ENCODE data around the gene ARHGAP21. TPM values are rescaled to one million over a fixed set of nuclear protein-coding genes. Genes with fewer than 3 reads are reported as not detected.

ARHGAP21 gene
- total RNA-seq, 1 experiment from 2014 or later, result 64.2 TPM

DNA sequence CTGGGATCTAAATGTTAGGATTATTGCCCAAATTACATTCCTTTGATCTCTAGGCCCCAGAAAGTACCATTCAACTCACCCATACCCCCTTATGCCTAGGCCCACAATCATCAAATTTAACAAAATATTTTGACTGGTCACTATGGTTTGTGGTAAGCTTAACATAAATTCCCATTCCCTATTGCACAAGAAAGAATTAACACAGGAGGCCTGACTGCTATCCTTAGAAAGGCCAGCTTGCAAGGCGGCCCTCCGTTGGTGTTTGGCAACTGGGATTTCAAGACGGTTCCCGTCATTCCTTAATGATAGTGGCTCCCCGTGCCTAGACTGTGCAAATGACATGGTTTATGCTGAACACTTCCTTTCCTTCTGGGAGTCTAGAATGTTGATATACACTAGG lies 29.6 kb downstream of the ARHGAP21 start:
- Histone ChIP-seq H3K27ac (no peak overlapping the region), H3K4me3 (no peak overlapping the region), H3K9me3 (replicated peaks) (no peaks in the 10 kb centered on the region), H3K4me1 (replicated peaks) (0 out of 2 replicates have a peak, but pooled peaks cover 4% of the 10 kb centered on the region), H3K36me3 (no peaks in the 10 kb centered on the region), H3K27me3 (replicated peaks) (no peaks in the 10 kb centered on the region)
- DNase-seq (ENCODE audit: low read depth in 1 of 2, low spot score in 2 of 2), result no peak

- no peak for DNase-seq (ENCODE audit: low read depth in 1 of 2, low spot score in 2 of 2)
These were observed 32.6 kb downstream of the ARHGAP21 start for GRCh38 chr10:24690961-24691512.

GRCh38 chr10:24685958-24686540 lies 37.6 kb downstream of the ARHGAP21 start:
- no peak for DNase-seq (ENCODE audit: low read depth in 1 of 2, low spot score in 2 of 2)
- Histone ChIP-seq H3K4me3 (no peak overlapping the region), H3K27me3 (replicated peaks) (no peaks in the 10 kb centered on the region), H3K27ac (no peak overlapping the region), H3K4me1 (replicated peaks) (peaks cover 13% of the 10 kb centered on the region; the same call in 1 of the 2 replicates), H3K36me3 (no peaks in the 10 kb centered on the region), H3K9me3 (replicated peaks) (no peaks in the 10 kb centered on the region)

More at GRCh38 chr10:24690961-24691512, 32.6 kb downstream of the ARHGAP21 start:
- Histone ChIP-seq H3K4me1 (replicated peaks) (peaks cover 8% of the 10 kb centered on the region; the same call in 1 of the 2 replicates), H3K36me3 (no peaks in the 10 kb centered on the region), H3K27me3 (replicated peaks) (no peaks in the 10 kb centered on the region), H3K27ac (no peak overlapping the region), H3K9me3 (replicated peaks) (no peaks in the 10 kb centered on the region), H3K4me3 (no peak overlapping the region)

- Histone ChIP-seq H3K4me1 (replicated peaks) (peaks cover 9% of the 10 kb centered on the region; the same call in 1 of the 2 replicates), H3K4me3 (no peak overlapping the region), H3K27ac (no peak overlapping the region), H3K9me3 (replicated peaks) (no peaks in the 10 kb centered on the region), H3K27me3 (replicated peaks) (no peaks in the 10 kb centered on the region), H3K36me3 (peaks cover 3% of the 10 kb centered on the region; the same call in 1 of the 2 replicates)
- DNase-seq (ENCODE audit: low read depth in 1 of 2, low spot score in 2 of 2), result no peak
These were observed 40.1 kb downstream of the ARHGAP21 start for GRCh38 chr10:24683554-24683953.

GRCh38 chr10:24681572-24682088 lies 42.1 kb downstream of the ARHGAP21 start:
- Histone ChIP-seq H3K9me3 (replicated peaks) (no peaks in the 10 kb centered on the region), H3K27me3 (replicated peaks) (no peaks in the 10 kb centered on the region), H3K27ac (no peak overlapping the region), H3K4me1 (replicated peaks) (peaks cover 6% of the 10 kb centered on the region; the same call in 1 of the 2 replicates), H3K4me3 (no peak overlapping the region), H3K36me3 (peaks cover 3% of the 10 kb centered on the region; the same call in 1 of the 2 replicates)
- DNase-seq (ENCODE audit: low read depth in 1 of 2, low spot score in 2 of 2), result no peak

DNA sequence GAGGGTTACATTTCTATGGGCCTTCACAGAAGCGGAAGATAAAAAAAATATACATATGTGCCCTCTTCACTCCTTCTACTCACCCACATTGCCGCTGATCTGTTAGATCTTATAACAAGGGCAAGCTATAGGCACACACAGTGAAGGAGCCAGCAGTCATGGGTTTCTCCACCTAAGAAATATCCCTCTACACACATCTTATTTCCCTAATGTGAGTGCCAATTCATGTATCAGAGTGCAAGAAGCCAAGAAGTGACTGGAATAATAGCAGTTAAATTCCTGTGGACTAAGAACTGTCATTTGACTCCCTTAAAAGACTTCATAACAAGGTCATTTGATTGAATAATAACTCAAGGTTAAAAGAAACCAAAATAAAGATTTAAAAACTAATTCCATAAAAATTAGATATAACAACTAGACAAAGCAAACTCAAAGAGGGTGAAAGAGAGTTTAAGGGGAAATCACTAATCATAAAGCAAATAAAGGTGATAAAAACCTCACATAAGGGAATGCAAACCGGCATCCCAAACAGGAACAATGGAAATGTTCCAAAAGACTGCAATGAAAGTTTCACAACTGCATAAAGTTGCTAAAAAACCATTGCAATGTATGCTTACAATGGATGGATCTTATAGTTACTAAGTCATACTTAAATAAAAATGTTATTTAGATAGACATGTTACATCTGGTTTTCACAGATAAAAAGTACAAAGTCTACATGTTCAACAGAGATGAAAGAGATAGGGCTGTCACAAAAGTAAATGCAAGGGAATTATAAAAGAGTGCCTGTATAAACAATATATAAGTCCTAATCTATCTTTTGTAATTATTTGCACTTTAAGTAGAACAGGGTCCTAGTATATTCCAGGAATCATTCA lies 42.8 kb downstream of the ARHGAP21 start:
- DNase-seq (ENCODE audit: low read depth in 1 of 2, low spot score in 2 of 2), result no peak

GRCh38 chr10:24678757-24679156 lies 44.9 kb downstream of the ARHGAP21 start:
- H3K36me3 ChIP-seq, result peaks cover 3% of the 10 kb centered on the region; the same call in 1 of the 2 replicates
- H3K9me3 ChIP-seq (replicated peaks), result no peaks in the 10 kb centered on the region
- DNase-seq (ENCODE audit: low read depth in 1 of 2, low spot score in 2 of 2), result no peak
- H3K27me3 ChIP-seq (replicated peaks), result no peaks in the 10 kb centered on the region
- H3K4me3 ChIP-seq, result no peak overlapping the region
- H3K4me1 ChIP-seq (replicated peaks), result no peaks in the 10 kb centered on the region
- H3K27ac ChIP-seq, result no peak overlapping the region

More for the DNA sequence above, 42.8 kb downstream of the ARHGAP21 start:
- Histone ChIP-seq H3K36me3 (peaks cover 3% of the 10 kb centered on the region; the same call in 1 of the 2 replicates), H3K4me1 (replicated peaks) (peaks cover 3% of the 10 kb centered on the region; the same call in 1 of the 2 replicates), H3K27ac (no peak overlapping the region), H3K4me3 (no peak overlapping the region), H3K9me3 (replicated peaks) (no peaks in the 10 kb centered on the region), H3K27me3 (replicated peaks) (no peaks in the 10 kb centered on the region)

DNA sequence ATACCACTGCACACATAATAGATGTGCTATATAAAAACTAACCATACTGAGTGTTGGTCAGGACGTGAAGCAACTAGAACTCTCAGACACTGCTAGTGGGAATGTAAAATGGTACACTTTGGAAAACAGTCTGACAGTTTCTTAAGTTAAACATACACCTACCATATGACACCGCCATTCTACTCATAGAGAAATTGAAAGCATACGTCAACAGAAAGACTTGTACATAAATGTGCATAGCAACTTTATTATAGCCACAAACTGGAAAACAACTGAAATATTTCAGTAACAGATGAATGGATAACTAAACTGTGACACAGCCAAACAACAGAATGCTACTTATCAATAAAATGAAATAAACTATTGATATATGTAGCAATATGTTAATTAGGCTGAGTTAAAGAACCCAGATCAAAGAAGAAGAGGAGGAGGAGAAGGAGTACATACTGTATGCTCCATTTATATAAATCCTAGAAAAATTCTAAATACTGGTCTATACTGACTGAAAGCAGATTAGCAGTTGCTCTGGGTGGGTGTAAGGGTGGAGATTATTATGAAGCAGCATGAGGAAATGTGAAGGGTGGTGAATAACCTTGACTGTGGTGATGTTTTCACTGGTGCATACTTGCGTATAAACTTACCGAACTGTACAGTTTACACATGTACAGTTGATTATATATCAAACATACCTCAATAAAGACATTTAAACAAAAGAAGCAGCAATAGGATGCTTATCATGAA lies 48.6 kb downstream of the ARHGAP21 start:
- DNase-seq (ENCODE audit: low read depth in 1 of 2, low spot score in 2 of 2), result no peak
- Histone ChIP-seq H3K4me3 (no peak overlapping the region), H3K27ac (no peak overlapping the region), H3K4me1 (replicated peaks) (no peaks in the 10 kb centered on the region), H3K27me3 (replicated peaks) (no peaks in the 10 kb centered on the region), H3K9me3 (replicated peaks) (no peaks in the 10 kb centered on the region), H3K36me3 (peaks cover 3% of the 10 kb centered on the region; the same call in 1 of the 2 replicates)

- Histone ChIP-seq H3K4me3 (no peak overlapping the region), H3K4me1 (replicated peaks) (no peaks in the 10 kb centered on the region), H3K36me3 (peaks cover 10% of the 10 kb centered on the region; the same call in 1 of the 2 replicates), H3K27ac (no peak overlapping the region), H3K9me3 (replicated peaks) (no peaks in the 10 kb centered on the region), H3K27me3 (replicated peaks) (no peaks in the 10 kb centered on the region)
- no peak for DNase-seq (ENCODE audit: low read depth in 1 of 2, low spot score in 2 of 2)
These were observed 52.6 kb downstream of the ARHGAP21 start for GRCh38 chr10:24670964-24671670.

GRCh38 chr10:24669285-24669852 lies 54.3 kb downstream of the ARHGAP21 start:
- no peaks in the 10 kb centered on the region for H3K4me1 ChIP-seq (replicated peaks)
- H3K36me3 ChIP-seq, result peaks cover 10% of the 10 kb centered on the region; the same call in 1 of the 2 replicates
- no peak overlapping the region for H3K27ac ChIP-seq
- H3K9me3 ChIP-seq (replicated peaks), result no peaks in the 10 kb centered on the region
- no peaks in the 10 kb centered on the region for H3K27me3 ChIP-seq (replicated peaks)
- DNase-seq (ENCODE audit: low read depth in 1 of 2, low spot score in 2 of 2), result no peak
- H3K4me3 ChIP-seq, result no peak overlapping the region

DNA sequence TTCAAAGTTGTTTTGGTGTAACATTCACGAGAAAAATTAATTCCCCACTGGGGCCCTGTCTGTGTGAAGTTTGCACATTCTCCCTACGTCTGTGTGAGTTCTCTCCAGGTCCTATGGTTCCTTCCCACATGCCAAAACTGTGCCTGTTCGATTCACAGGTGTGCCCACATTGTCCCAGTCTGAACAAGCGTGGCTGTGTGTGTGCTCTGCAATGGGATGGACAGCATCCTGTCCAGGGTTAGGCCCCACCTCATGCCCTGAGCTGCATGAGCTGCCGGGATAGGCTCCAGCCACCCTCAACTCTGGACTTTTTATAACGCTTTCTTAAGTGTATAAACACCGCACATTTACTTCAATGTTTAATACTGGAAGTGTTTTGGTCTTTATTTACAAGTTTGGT lies 55.4 kb downstream of the ARHGAP21 start:
- no peaks in the 10 kb centered on the region for H3K9me3 ChIP-seq (replicated peaks)
- H3K4me3 ChIP-seq, result no peak overlapping the region
- H3K27me3 ChIP-seq (replicated peaks), result no peaks in the 10 kb centered on the region
- DNase-seq (ENCODE audit: low read depth in 1 of 2, low spot score in 2 of 2), result no peak
- H3K27ac ChIP-seq, result no peak overlapping the region
- peaks cover 10% of the 10 kb centered on the region; the same call in 1 of the 2 replicates for H3K36me3 ChIP-seq
- no peaks in the 10 kb centered on the region for H3K4me1 ChIP-seq (replicated peaks)

GRCh38 chr10:24664991-24665390 lies 58.7 kb downstream of the ARHGAP21 start:
- Histone ChIP-seq H3K4me3 (no peak overlapping the region), H3K27ac (no peak overlapping the region), H3K9me3 (replicated peaks) (no peaks in the 10 kb centered on the region), H3K4me1 (replicated peaks) (no peaks in the 10 kb centered on the region), H3K27me3 (replicated peaks) (no peaks in the 10 kb centered on the region), H3K36me3 (peaks cover 10% of the 10 kb centered on the region; the same call in 1 of the 2 replicates)
- no peak for DNase-seq (ENCODE audit: low read depth in 1 of 2, low spot score in 2 of 2)

Data from SJSA1 (cell line).